GM12878 (cell line): ENCODE data around the gene ARFGAP3. TPM values are rescaled to one million over a fixed set of nuclear protein-coding genes. Genes with fewer than 3 reads are reported as not detected.

ENCODE experiments used
- BACH1 ChIP-seq: fragments of 450-650 bp; IDR thresholded peaks from 2 replicates; pipeline ENCODE4 v1.6.1; 2017; ENCODE audit warnings: mild to moderate bottlenecking, borderline replicate concordance
- CBX3 ChIP-seq: fragments of 200-600 bp; sonication (generic); IDR thresholded peaks from 2 replicates; pipeline ENCODE4 v1.6.1; 2016; ENCODE audit warnings: low read depth, borderline replicate concordance
- CHD2 ChIP-seq: IDR thresholded peaks from 2 replicates; pipeline ENCODE4 v1.6.1; 2011; ENCODE audit warnings: low read depth, low read length, improper control_type of control experiment, borderline replicate concordance
- CREM ChIP-seq: IDR thresholded peaks from 2 replicates; pipeline ENCODE4 v1.6.1; 2014; ENCODE audit warnings: antibody characterized with exemption, low read depth
- EP300 ChIP-seq, 2 experiments: fragments of 150-350 bp in 1 of 2; IDR thresholded peaks; 2 replicates each; pipeline ENCODE4 v1.6.1; 2011 to 2012; ENCODE audit warnings: low read depth in 2 of 2, low read length in 2 of 2, borderline replicate concordance in 1 of 2, improper control_type of control experiment in 1 of 2, inconsistent platforms in 1 of 2; ENCODE audit not compliant: control insufficient read depth in 1 of 2
- FOXK2 ChIP-seq: fragments of 450-650 bp; IDR thresholded peaks from 2 replicates; pipeline ENCODE4 v1.6.1; 2017; ENCODE audit warnings: mild to moderate bottlenecking, moderate library complexity
- IRF5 ChIP-seq: fragments of 450-650 bp; IDR thresholded peaks from 2 replicates; pipeline ENCODE4 v1.6.1; 2017; ENCODE audit warnings: borderline replicate concordance
- JUNB ChIP-seq: IDR thresholded peaks from 2 replicates; pipeline ENCODE4 v1.6.1; 2016; ENCODE audit warnings: antibody characterized with exemption, mild to moderate bottlenecking
- NR2F1 ChIP-seq: fragments of 450-650 bp; conservative IDR thresholded peaks from 2 replicates; pipeline ENCODE4 v1.6.1; 2017; ENCODE audit warnings: mild to moderate bottlenecking
- NRF1 ChIP-seq: conservative IDR thresholded peaks from 2 replicates; pipeline ENCODE4 v1.6.1; 2011; ENCODE audit warnings: mild to moderate bottlenecking, low read depth, low read length, improper control_type of control experiment
- POLR2AphosphoS2 ChIP-seq: IDR thresholded peaks from 2 replicates; pipeline ENCODE4 v1.6.1; 2011; ENCODE audit warnings: low read depth, mild to moderate bottlenecking, low read length, improper control_type of control experiment, moderate library complexity
- RELA ChIP-seq: fragments of 450-650 bp; IDR thresholded peaks from 2 replicates; pipeline ENCODE4 v1.8.0; 2014; ENCODE audit warnings: borderline replicate concordance; ENCODE audit not compliant: partially characterized antibody
- RUNX3 ChIP-seq: IDR thresholded peaks from 2 replicates; pipeline ENCODE4 v1.6.1; 2012; ENCODE audit warnings: low read length, inconsistent platforms
- SIN3A ChIP-seq: IDR thresholded peaks from 2 replicates; pipeline ENCODE4 v1.6.1; 2012; ENCODE audit warnings: low read depth, low read length, improper control_type of control experiment
- SREBF1 ChIP-seq: IDR thresholded peaks from 2 replicates; pipeline ENCODE4 v1.6.1; 2012; ENCODE audit warnings: mild to moderate bottlenecking, low read length
- SUPT20H ChIP-seq: IDR thresholded peaks from 2 replicates; pipeline ENCODE4 v1.6.1; 2011; ENCODE audit warnings: low read depth, mild to moderate bottlenecking, low read length, moderate library complexity, borderline replicate concordance; ENCODE audit not compliant: control insufficient read depth
- ZBED1 ChIP-seq: IDR thresholded peaks from 2 replicates; pipeline ENCODE4 v1.6.1; 2016; ENCODE audit warnings: borderline replicate concordance
- ZNF217 ChIP-seq: fragments of 450-650 bp; IDR thresholded peaks from 2 replicates; pipeline ENCODE4 v1.6.1; 2017; ENCODE audit warnings: antibody characterized with exemption, mild to moderate bottlenecking
- ZNF384 ChIP-seq: IDR thresholded peaks from 2 replicates; pipeline ENCODE4 v1.6.1; 2012; ENCODE audit warnings: low read depth, mild to moderate bottlenecking, low read length, improper control_type of control experiment, borderline replicate concordance
- ZNF622 ChIP-seq: fragments of 450-650 bp; IDR thresholded peaks from 2 replicates; pipeline ENCODE4 v1.6.1; 2017; ENCODE audit warnings: mild to moderate bottlenecking, inconsistent platforms
- polyA plus RNA-seq, 11 experiments: library from polyadenylated mRNA; depleted of rRNA in 4 of 11; unstranded in 6 of 11; stranded (reverse) in 5 of 11; fragments of >200 nt; fragmentation: Nextera tagmentation in 4 of 11; fragmentation: Illumina TruSeq in 1 of 11; extraction: Ambion mirVana in 4 of 11; extraction: Trizol in 1 of 11; gene quantifications; 1 replicate in 1 of 11; 2 replicates in 10 of 11; pipeline versions ENCODE4 v1.2.1 to v1.2.3, GENCODE V29; 2011 to 2016; ENCODE audit warnings: inconsistent platforms in 2 of 11, missing spikeins in 2 of 11, low read depth in 1 of 11
- total RNA-seq, 4 experiments: library from RNA; depleted of rRNA in 3 of 4; stranded (reverse); fragments of >200 nt in 3 of 4; fragmentation: Illumina TruSeq in 1 of 4; extraction: Trizol in 1 of 4; gene quantifications; 2 replicates each; pipeline versions ENCODE4 v1.2.1 to v1.2.3, GENCODE V29; 2013 to 2021
- TF ChIP-seq, protein P1 (sequence below): fragments of 450-650 bp; IDR thresholded peaks from 2 replicates; pipeline ENCODE4 v1.6.1; 2017; ENCODE audit warnings: mild to moderate bottlenecking, moderate library complexity
- TF ChIP-seq, protein P2 (sequence below): IDR thresholded peaks from 2 replicates; pipeline ENCODE4 v1.6.1; 2011; ENCODE audit warnings: low read depth, mild to moderate bottlenecking, low read length, moderate library complexity, borderline replicate concordance; ENCODE audit errors: extremely low read depth
- TF ChIP-seq, protein P3 (sequence below): fragments of 450-650 bp; IDR thresholded peaks from 2 replicates; pipeline ENCODE4 v1.6.1; 2016; ENCODE audit warnings: mild to moderate bottlenecking, moderate library complexity, borderline replicate concordance

The ARFGAP3 gene
- total and polyA plus RNA-seq, 10 of the 15 experiments (the other 5 are each of a cell fraction or from before 2014, with no cell fraction given): 29.7 to 50.8 (median 39.5) TPM

GRCh38 chr22:42752912-42753311 lies 104.2 kb downstream of the ARFGAP3 start (continued):
- no peak for TF ChIP-seq NRF1
- no peak for TF ChIP-seq POLR2AphosphoS2
- TF ChIP-seq SIN3A: no peak
- TF ChIP-seq ZNF217: no peak
- no peak for TF ChIP-seq FOXK2
- peak; percentile 8; the same call in 1 of the 2 replicates for TF ChIP-seq RUNX3
- TF ChIP-seq, protein P1, sequence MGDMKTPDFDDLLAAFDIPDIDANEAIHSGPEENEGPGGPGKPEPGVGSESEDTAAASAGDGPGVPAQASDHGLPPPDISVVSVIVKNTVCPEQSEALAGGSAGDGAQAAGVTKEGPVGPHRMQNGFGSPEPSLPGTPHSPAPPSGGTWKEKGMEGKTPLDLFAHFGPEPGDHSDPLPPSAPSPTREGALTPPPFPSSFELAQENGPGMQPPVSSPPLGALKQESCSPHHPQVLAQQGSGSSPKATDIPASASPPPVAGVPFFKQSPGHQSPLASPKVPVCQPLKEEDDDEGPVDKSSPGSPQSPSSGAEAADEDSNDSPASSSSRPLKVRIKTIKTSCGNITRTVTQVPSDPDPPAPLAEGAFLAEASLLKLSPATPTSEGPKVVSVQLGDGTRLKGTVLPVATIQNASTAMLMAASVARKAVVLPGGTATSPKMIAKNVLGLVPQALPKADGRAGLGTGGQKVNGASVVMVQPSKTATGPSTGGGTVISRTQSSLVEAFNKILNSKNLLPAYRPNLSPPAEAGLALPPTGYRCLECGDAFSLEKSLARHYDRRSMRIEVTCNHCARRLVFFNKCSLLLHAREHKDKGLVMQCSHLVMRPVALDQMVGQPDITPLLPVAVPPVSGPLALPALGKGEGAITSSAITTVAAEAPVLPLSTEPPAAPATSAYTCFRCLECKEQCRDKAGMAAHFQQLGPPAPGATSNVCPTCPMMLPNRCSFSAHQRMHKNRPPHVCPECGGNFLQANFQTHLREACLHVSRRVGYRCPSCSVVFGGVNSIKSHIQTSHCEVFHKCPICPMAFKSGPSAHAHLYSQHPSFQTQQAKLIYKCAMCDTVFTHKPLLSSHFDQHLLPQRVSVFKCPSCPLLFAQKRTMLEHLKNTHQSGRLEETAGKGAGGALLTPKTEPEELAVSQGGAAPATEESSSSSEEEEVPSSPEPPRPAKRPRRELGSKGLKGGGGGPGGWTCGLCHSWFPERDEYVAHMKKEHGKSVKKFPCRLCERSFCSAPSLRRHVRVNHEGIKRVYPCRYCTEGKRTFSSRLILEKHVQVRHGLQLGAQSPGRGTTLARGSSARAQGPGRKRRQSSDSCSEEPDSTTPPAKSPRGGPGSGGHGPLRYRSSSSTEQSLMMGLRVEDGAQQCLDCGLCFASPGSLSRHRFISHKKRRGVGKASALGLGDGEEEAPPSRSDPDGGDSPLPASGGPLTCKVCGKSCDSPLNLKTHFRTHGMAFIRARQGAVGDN: peak; percentile 52; the same call in 1 of the 2 replicates
- TF ChIP-seq CREM: 0 out of 2 replicates have a peak, but pooled peaks have one; percentile 40
- TF ChIP-seq CHD2: no peak
- TF ChIP-seq IRF5: no peak
- peak; percentile 89 for TF ChIP-seq ZNF384
- no peak for TF ChIP-seq SUPT20H
- TF ChIP-seq BACH1: no peak
- peak; percentile 15; the same call in 1 of the 2 replicates for TF ChIP-seq NR2F1
- TF ChIP-seq ZNF622: no peak
- TF ChIP-seq, protein P2, sequence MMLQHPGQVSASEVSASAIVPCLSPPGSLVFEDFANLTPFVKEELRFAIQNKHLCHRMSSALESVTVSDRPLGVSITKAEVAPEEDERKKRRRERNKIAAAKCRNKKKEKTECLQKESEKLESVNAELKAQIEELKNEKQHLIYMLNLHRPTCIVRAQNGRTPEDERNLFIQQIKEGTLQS: no peak
- TF ChIP-seq CBX3: no peak
- TF ChIP-seq JUNB: no peak
- TF ChIP-seq EP300 (IDR thresholded peaks at IDR 0.05; ENCODE audit: borderline replicate concordance in 1 of 2, control insufficient read depth in 1 of 2, low read depth in 2 of 2, low read length in 2 of 2): peak; percentile 61 to 66; a peak in 2 of 4 replicates
- TF ChIP-seq ZBED1: no peak
- TF ChIP-seq SREBF1: no peak
- TF ChIP-seq, protein P3, sequence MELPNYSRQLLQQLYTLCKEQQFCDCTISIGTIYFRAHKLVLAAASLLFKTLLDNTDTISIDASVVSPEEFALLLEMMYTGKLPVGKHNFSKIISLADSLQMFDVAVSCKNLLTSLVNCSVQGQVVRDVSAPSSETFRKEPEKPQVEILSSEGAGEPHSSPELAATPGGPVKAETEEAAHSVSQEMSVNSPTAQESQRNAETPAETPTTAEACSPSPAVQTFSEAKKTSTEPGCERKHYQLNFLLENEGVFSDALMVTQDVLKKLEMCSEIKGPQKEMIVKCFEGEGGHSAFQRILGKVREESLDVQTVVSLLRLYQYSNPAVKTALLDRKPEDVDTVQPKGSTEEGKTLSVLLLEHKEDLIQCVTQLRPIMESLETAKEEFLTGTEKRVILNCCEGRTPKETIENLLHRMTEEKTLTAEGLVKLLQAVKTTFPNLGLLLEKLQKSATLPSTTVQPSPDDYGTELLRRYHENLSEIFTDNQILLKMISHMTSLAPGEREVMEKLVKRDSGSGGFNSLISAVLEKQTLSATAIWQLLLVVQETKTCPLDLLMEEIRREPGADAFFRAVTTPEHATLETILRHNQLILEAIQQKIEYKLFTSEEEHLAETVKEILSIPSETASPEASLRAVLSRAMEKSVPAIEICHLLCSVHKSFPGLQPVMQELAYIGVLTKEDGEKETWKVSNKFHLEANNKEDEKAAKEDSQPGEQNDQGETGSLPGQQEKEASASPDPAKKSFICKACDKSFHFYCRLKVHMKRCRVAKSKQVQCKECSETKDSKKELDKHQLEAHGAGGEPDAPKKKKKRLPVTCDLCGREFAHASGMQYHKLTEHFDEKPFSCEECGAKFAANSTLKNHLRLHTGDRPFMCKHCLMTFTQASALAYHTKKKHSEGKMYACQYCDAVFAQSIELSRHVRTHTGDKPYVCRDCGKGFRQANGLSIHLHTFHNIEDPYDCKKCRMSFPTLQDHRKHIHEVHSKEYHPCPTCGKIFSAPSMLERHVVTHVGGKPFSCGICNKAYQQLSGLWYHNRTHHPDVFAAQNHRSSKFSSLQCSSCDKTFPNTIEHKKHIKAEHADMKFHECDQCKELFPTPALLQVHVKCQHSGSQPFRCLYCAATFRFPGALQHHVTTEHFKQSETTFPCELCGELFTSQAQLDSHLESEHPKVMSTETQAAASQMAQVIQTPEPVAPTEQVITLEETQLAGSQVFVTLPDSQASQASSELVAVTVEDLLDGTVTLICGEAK: no peak
- peak; percentile 47 for TF ChIP-seq RELA
